HG02981 (cell line): ENCODE results near the gene OVCA2.

Experiments
- ATAC-seq: cut with Tn5 transposase; IDR thresholded peaks from one replicate; pipeline ENCODE4 v1.9.1; 2021; ENCODE audit warnings: mild to moderate bottlenecking, moderate library complexity; ENCODE audit not compliant: unreplicated experiment

Gene OVCA2

GRCh38 chr17:2051933-2052559, 10.2 kb downstream of the OVCA2 start:
- no peak for ATAC-seq

- no peak for ATAC-seq
These were observed 11.8 kb downstream of the OVCA2 start for GRCh38 chr17:2053380-2054261.

GRCh38 chr17:2054262-2054511, 12.4 kb downstream of the OVCA2 start:
- no peak for ATAC-seq

GRCh38 chr17:2054512-2055291, 12.9 kb downstream of the OVCA2 start, which contains the start of gene HIC1:
Gene HIC1, plus strand, starts transcription at chr17:2055103. Its CDS starts 1,588 bp downstream, at chr17:2056691.
- peak; percentile 31 for ATAC-seq

- ATAC-seq = no peak
These were observed 13.7 kb downstream of the OVCA2 start for GRCh38 chr17:2055292-2056205.

- no peak for ATAC-seq
These were observed 14.7 kb downstream of the OVCA2 start for GRCh38 chr17:2056206-2057174.

GRCh38 chr17:2057175-2057759, 15.4 kb downstream of the OVCA2 start:
- no peak for ATAC-seq

GRCh38 chr17:2057760-2058585, 16.2 kb downstream of the OVCA2 start:
- ATAC-seq = no peak

- ATAC-seq = no peak
These were observed 17.0 kb downstream of the OVCA2 start for GRCh38 chr17:2058586-2059546.

GRCh38 chr17:2059547-2060384, 17.9 kb downstream of the OVCA2 start:
- no peak for ATAC-seq

GRCh38 chr17:2060385-2060658, 18.5 kb downstream of the OVCA2 start:
- ATAC-seq = no peak

- ATAC-seq = no peak
These were observed 19.0 kb downstream of the OVCA2 start for GRCh38 chr17:2060681-2061440.

- no peak for ATAC-seq
These were observed 19.7 kb downstream of the OVCA2 start for GRCh38 chr17:2061441-2061958.

GRCh38 chr17:2062571-2063183, 20.9 kb downstream of the OVCA2 start:
- ATAC-seq = no peak
